Heart right ventricle (tissue), 16 donors: ENCODE results near the gene GRIN3B. TPM values are rescaled to one million over a fixed set of nuclear protein-coding genes. Genes with fewer than 3 reads are reported as not detected.
A peak's percentile ranks its signal among the peaks of the same experiment; 100 is the strongest.

ENCODE experiments used
- ATAC-seq, 8 donors: fragments of 200-7000 bp; cut with Tn5 transposase; one replicate each; pipeline ENCODE4 v1.9.1; 2020; ENCODE audit warnings: mild to moderate bottlenecking in 8 of 8, moderate library complexity in 8 of 8, moderate number of reproducible peaks in 1 of 8
- DNase-seq, 2 donors: peaks; one replicate each; pipeline ENCODE4 v3.0.0-alpha.2; 2020
- H3K27ac ChIP-seq, 10 donors: fragments of 200-600 bp; sonication (generic) in 2 of 10; one replicate each; pipeline versions ENCODE4 v1.5.0 to v1.8.0; 2020 to 2022; ENCODE audit warnings: mild to moderate bottlenecking in 3 of 10
- H3K27me3 ChIP-seq, 7 donors: fragments of 200-600 bp; one replicate each; pipeline ENCODE4 v1.8.0; 2021 to 2022; ENCODE audit warnings: mild to moderate bottlenecking in 2 of 7
- H3K36me3 ChIP-seq, 9 donors: fragments of 200-600 bp; sonication (generic) in 1 of 9; one replicate each; pipeline versions ENCODE4 v1.5.0 to v1.8.0; 2020 to 2022; ENCODE audit warnings: mild to moderate bottlenecking in 2 of 9
- H3K4me1 ChIP-seq, 9 donors: fragments of 200-600 bp; sonication (generic) in 1 of 9; one replicate each; pipeline versions ENCODE4 v1.5.0 to v1.8.0; 2020 to 2022; ENCODE audit warnings: mild to moderate bottlenecking in 4 of 9
- H3K4me3 ChIP-seq, 10 donors: fragments of 200-600 bp; sonication (generic) in 2 of 10; one replicate each; pipeline versions ENCODE4 v1.5.0 to v1.8.0; 2020 to 2022; ENCODE audit warnings: mild to moderate bottlenecking in 7 of 10, moderate library complexity in 2 of 10
- H3K9me3 ChIP-seq, 11 donors: fragments of 200-600 bp in 10 of 11; sonication (generic) in 2 of 11; one replicate each; pipeline versions ENCODE4 v1.5.0 to v1.8.0; 2013 to 2022; ENCODE audit warnings: mild to moderate bottlenecking in 2 of 11, control low read depth in 1 of 11, moderate library complexity in 1 of 11
- WGBS, 2 donors: extraction: QIAGEN DNeasy Blood & Tissue Kit; methylation state at CpG; one replicate each; pipeline ENCODE4 v1.1.7; 2013; ENCODE audit warnings: inconsistent platforms in 1 of 2; 5-methylcytosine and 5-hydroxymethylcytosine counted together
- intact Hi-C, 10 donors: fragments of 100-400 bp; cut with DNase I; formaldehyde crosslinking; loops; one replicate each; pipeline versions ENCODE4 v1.11.1 to v1.14.2; 2022
- polyA plus RNA-seq, 2 donors: library from polyadenylated mRNA; stranded (reverse); fragments of 200-250 nt; gene quantifications; one replicate each; pipeline ENCODE4 v1.2.3, GENCODE V29; 2013
- total RNA-seq, 10 donors: library from RNA; stranded (reverse); fragmentation: NEBNext Ultra II Directional in 3 of 10; extraction: Animal tissue kit (Norgen Biotek cat#: 25700) in 3 of 10; gene quantifications; one replicate each; pipeline versions ENCODE4 v1.2.1 to v1.2.4, GENCODE V29; 2021 to 2023
- TF ChIP-seq, protein P1 (sequence below), 9 donors: fragments of 200-600 bp; sonication (generic) in 2 of 9; IDR thresholded peaks; one replicate each; pipeline versions ENCODE4 v1.5.0 to v1.8.0; 2021 to 2022; ENCODE audit warnings: antibody characterized with exemption in 9 of 9, mild to moderate bottlenecking in 5 of 9, moderate library complexity in 1 of 9
- donor health status: Arrhythmogenic right ventricular cardiomyopathy.
- donor health status: ischemic (EF 13 %, LVEDD 7.1; RV severe dilation, severe dysfunction).
- donor health status: healthy with polysubstance abuse.
- donor health status: DM: no; HTN: yes; CAD: no.
- donor health status: DM: no; HTN: no; CAD: no.
- donor health status: ischemic (EF 25% LVEDD 6.9; RV normal size, moderate dysfunction).
- donor health status: ischemic (EF 25% LVEDD 5.7; RV mildly dilated, moderate dysfunction).
- donor health status: healthy.
- donor health status: DM: yes; HTN: yes; CAD: no.
- donor health status: Ischemic cardiomyopathy.
- donor health status: ischemic (EF 35%, LVEDD 5.7; RV mildly dilated, moderate dysfunction).
- donor health status: nonischemic (EF 11% LVEDD 7.7; RV severe dilation, severe dysfunction).
- donor health status: DM: yes; HTN: yes; CAD: no.
- donor health status: PGD.
- donor health status: ischemic (EF 29% LVEDD 5.4; RV normal size, mild dysfunction).
- donor health status: nonischemic (EF 23%, LVEDD 6.1; RV moderate dilation, normal function).

Gene GRIN3B
- total and polyA plus RNA-seq, 12 donors, result 0.01 to 0.10 (median 0.08) TPM; not detected in 8

DNA sequence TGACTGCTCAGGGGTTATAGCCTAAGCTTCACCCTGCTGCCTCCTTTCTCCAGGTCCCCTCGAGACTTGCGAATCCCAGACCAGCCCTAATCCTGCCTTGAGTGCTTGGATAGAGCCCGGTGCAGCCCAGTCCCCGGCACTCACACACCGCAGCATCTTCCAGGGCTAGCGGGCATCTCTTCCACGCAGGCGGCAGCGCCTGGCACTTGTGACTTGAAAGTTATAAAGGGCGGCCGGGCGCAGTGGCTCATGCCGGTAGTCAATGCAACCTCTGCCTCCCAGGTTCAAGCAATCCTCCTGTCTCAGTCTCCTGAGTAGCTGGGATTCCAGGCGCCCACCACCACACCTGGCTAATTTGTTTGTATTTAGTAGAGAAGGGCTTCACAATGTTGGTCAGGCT, 14.1 kb upstream of the GRIN3B start:
- H3K4me1 ChIP-seq, result peaks cover 4 to 28% (median 18%) of the 10 kb centered on the region in 9 donors
- WGBS, 2 donors, result 91 to 93% methylated on average over 14 of the region's 14 CpGs
- ATAC-seq (no peak), DNase-seq (no peak)
- intact Hi-C loops, result loop anchor here in 2 of 10 donors (10.0 kb wide), 2 partner anchors 121 to 131 kb away; partner anchors contain the start of genes CFD (in 1 of the 2) and ELANE (in 1 of the 2)
- TF ChIP-seq, protein P1, sequence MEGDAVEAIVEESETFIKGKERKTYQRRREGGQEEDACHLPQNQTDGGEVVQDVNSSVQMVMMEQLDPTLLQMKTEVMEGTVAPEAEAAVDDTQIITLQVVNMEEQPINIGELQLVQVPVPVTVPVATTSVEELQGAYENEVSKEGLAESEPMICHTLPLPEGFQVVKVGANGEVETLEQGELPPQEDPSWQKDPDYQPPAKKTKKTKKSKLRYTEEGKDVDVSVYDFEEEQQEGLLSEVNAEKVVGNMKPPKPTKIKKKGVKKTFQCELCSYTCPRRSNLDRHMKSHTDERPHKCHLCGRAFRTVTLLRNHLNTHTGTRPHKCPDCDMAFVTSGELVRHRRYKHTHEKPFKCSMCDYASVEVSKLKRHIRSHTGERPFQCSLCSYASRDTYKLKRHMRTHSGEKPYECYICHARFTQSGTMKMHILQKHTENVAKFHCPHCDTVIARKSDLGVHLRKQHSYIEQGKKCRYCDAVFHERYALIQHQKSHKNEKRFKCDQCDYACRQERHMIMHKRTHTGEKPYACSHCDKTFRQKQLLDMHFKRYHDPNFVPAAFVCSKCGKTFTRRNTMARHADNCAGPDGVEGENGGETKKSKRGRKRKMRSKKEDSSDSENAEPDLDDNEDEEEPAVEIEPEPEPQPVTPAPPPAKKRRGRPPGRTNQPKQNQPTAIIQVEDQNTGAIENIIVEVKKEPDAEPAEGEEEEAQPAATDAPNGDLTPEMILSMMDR (IDR thresholded peaks at IDR 0.05), result no peak
- peaks cover 0 to 47% (median 20%) of the 10 kb centered on the region in 9 donors for H3K36me3 ChIP-seq
- H3K9me3 ChIP-seq, result no peaks in the 10 kb centered on the region
- H3K4me3 ChIP-seq, result no peak overlapping the region
- H3K27ac ChIP-seq, result no peak overlapping the region
- H3K27me3 ChIP-seq, result no peaks in the 10 kb centered on the region

DNA sequence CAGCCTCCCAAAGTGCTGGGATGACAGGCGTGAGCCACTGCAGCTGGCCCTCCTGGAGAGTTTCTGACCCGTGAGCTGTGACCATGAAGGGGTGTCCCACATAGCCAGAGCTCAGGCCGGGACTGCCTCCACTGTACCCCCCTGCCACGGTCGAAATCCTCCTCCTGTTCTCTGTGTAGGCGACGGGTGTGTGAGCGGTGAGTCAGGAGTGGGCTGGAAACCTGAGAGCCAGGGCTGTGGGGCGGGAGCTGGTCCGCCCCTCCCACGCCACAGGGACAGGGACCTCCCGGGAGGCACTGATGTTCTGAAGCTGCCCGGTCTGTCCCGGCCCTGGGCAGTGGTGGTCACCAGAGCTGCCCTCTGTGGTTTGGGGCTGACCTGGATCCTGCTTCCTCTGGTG, 12.1 kb upstream of the GRIN3B start:
- no peak overlapping the region for H3K4me3 ChIP-seq
- H3K9me3 ChIP-seq, result no peaks in the 10 kb centered on the region
- no peaks in the 10 kb centered on the region for H3K27me3 ChIP-seq
- no peak for DNase-seq
- intact Hi-C loops, result loop anchor here in 2 of 10 donors (10.0 kb wide), 2 partner anchors 123 to 133 kb away; partner anchors contain the start of genes CFD (in 1 of the 2) and ELANE (in 1 of the 2)
- WGBS, 2 donors, result 79 to 88% methylated on average over 14 of the region's 14 CpGs
- TF ChIP-seq, protein P1 (IDR thresholded peaks at IDR 0.05), result no peak
- peaks cover under 1 to 19% (median 15%) of the 10 kb centered on the region in 9 donors for H3K4me1 ChIP-seq
- ATAC-seq, result no peak
- H3K36me3 ChIP-seq, result peaks cover 0 to 61% (median 20%) of the 10 kb centered on the region in 9 donors
- H3K27ac ChIP-seq, result no peak overlapping the region

DNA sequence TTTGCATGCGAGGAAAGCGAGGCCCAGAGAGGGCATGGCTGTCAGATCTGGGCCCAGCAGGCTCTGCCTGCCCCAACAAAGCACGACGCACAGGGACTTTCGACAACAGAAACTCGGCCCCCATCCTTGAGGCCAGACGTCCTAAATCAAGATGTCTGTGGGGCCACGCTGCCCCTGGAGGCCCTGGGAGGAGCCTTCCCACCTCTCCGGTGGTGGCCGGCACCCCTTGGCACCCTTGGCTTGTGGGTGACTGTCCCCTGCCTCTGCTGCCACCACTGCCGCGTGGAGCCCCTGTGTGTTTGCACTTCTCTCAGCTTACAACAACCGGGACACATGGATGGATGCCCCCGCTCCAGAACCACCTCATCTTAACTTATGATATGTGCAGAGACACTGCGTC, 11.7 kb upstream of the GRIN3B start:
- ATAC-seq (no peak), DNase-seq (no peak)
- Histone ChIP-seq H3K27ac (no peak overlapping the region), H3K9me3 (no peaks in the 10 kb centered on the region), H3K4me1 (peaks cover 0 to 15% (median 11%) of the 10 kb centered on the region in 9 donors), H3K36me3 (peaks cover 0 to 65% (median 20%) of the 10 kb centered on the region in 9 donors), H3K27me3 (no peaks in the 10 kb centered on the region), H3K4me3 (no peak overlapping the region)
- 88 to 89% methylated on average over 15 of the region's 15 CpGs for WGBS, 2 donors
- intact Hi-C loops, result loop anchor here in 2 of 10 donors (10.0 kb wide), 2 partner anchors 124 to 134 kb away; partner anchors contain the start of genes CFD (in 1 of the 2) and ELANE (in 1 of the 2)
- TF ChIP-seq, protein P1 (IDR thresholded peaks at IDR 0.05), result no peak

DNA sequence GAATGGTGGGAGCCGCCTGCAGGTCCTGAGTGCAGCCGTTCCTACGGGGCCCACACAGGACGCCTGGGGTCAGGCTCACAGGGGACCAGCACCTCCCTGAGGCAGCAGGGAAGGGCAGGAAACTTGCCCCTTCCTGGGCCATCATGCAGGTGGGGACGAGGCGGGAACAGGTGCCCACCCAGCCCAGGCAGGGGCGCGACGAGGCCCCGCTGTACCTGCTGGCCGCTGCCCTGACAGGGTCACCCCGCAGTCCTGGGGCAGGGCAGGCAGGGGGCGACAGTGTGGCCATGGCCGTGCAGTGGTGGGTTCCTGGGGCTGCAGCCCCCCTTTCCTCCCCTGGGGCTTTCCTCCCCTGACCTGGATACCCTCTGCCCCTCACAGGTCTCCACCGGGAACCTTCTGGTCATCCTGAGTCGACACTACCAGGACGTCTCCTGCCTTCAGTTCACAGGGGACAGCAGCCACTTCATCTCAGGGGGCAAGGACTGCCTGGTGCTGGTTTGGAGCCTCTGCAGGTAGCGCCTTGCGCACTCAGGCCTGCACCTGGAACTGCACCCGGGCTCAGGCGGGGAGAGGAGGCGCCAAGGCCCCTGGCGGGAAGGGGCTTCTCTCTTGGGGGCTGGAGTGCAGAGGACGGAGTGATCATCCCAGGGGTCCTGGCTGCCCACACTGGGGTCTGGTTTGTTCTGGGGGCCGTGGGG, 10.7 kb upstream of the GRIN3B start:
- ATAC-seq (no peak), DNase-seq (no peak)
- intact Hi-C loops, result loop anchor here in 2 of 10 donors (10.0 kb wide), 2 partner anchors 125 to 135 kb away; partner anchors contain the start of genes CFD (in 1 of the 2) and ELANE (in 1 of the 2)
- Histone ChIP-seq H3K4me3 (no peak overlapping the region), H3K27ac (no peak overlapping the region), H3K4me1 (peaks cover 0 to 10% (median 7%) of the 10 kb centered on the region in 9 donors), H3K27me3 (no peaks in the 10 kb centered on the region), H3K9me3 (no peaks in the 10 kb centered on the region), H3K36me3 (peaks cover 0 to 76% (median 26%) of the 10 kb centered on the region in 9 donors)
- TF ChIP-seq, protein P1 (IDR thresholded peaks at IDR 0.05), result peak in 6 of 9 donors; percentile 6 to 30 (median 11)
- WGBS, 2 donors, result 88 to 93% methylated on average over 25 of the region's 25 CpGs
